ENCODE data around the gene MYO10.

The MYO10 gene

GRCh38 chr5:16807547-16807864 is 128.6 kb downstream of the MYO10 start:
- DNase-seq, result no peak

- no peak for DNase-seq
These were observed 129.2 kb downstream of the MYO10 start for GRCh38 chr5:16806711-16807546.

GRCh38 chr5:16805486-16805885 is 130.6 kb downstream of the MYO10 start:
- DNase-seq, result no peak

- DNase-seq, result no peak
These were observed 132.3 kb downstream of the MYO10 start for GRCh38 chr5:16803831-16804230.

DNA sequence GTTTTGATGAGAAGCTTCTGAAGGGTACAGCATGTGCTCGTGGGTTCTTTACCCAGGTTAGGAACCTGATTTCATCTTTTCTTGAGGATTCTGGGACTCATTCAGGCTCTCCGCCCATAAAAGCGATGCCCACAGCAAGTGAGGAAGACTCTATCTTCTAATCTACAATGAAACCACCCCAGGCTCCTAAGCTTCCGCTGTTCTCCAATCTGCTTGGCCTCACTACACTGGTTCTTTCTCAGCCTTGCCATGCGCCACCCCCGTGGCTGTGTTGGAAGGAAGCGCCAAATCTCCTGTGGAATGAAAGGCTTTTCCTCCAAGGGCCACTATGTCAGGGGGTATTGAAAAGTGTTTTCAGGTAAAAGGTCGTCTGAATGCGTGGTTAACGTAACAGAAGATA is 135.6 kb downstream of the MYO10 start:
- no peak for DNase-seq

- no peak for DNase-seq
These were observed 136.3 kb downstream of the MYO10 start for GRCh38 chr5:16799796-16800195.

DNA sequence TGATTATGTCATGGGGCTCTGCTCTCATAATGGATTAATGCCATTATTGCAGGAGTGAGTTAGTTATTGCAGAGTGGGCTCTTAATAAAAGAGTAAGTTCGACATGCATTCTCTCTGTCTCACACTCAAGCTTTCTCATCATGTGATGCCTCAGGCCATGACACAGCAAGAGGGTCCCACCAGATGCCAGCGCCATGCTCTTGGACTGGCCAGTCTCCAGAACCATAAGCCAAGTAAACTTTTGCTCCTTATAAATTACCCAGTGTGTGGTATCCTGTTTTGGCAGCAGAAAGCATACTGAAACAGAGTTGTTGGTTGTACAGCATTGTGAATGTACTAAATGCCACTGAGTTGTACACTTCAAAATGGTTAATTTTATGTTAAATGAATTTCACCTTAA is 138.1 kb downstream of the MYO10 start:
- DNase-seq, result no peak

GRCh38 chr5:16794269-16794913 is 141.7 kb downstream of the MYO10 start:
- no peak for DNase-seq

DNA sequence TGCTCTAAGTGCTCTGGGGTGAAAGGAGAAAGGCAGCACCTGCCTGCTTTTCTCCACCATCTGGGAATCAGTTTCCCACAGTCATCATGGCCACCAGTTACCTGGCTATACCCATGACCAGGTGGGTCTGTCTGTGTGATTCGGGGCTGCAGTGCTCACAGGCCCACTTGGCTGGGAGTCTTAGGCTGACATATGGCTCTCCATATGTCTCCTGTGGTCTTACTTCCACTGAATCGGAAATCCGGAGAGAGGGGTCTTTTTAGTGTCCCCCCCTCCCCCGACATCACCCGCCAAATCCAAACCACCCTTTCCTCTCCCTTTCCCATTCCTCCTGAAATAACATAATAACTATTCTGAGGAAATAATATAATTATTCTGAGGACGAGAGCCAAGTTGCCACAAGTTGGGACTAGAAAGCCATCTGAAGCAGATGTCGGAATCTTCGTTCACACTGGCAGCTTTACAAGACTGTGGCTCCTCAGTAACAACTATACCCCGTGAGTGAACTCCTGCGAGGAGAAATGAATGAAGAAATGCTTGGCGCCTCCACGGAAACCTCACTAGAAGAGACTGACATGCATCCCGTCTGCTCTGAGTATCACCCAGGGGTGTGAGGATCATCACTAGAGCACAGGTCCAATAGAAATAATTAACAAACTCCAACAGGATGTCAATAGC is 143.4 kb downstream of the MYO10 start:
- no peak for DNase-seq

DNA sequence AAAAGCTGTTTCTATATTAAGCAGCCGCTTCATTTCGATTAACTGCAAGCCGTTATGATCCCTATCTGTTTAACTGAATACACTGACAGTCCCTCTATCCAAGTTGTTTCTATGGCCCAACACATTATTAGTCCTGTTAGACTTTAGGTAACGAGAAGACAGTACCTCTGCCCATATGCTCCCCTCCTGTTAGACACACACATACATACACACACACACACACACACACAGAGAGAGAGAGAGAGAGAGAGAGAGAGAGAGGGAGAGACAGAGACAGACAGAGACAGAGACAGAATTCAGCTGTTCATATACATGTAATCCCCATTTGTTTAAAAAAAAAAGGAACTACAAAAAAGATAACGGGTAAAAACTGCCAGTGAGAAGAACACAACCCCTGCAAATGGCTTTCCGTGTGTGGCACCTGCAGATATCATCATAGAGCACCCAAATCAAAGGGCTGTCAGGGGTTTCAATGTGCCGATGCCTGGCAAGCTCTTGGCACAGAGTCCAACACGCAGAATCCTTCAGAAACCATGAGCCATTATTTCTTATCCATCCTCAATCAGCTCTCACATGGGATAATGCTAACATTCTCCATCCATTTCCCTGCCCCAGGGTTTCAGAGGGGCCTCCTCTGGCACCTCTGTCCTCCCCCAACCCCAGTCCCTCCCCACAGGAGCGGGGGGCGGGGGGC is 144.0 kb downstream of the MYO10 start:
- DNase-seq, result no peak

GRCh38 chr5:16791036-16791705 is 144.9 kb downstream of the MYO10 start:
- DNase-seq, result no peak

- no peak for DNase-seq
These were observed 147.1 kb downstream of the MYO10 start for GRCh38 chr5:16788957-16789356.

- no peak for DNase-seq
These were observed 148.8 kb downstream of the MYO10 start for GRCh38 chr5:16787278-16787677.

- DNase-seq, result no peak
These were observed 151.0 kb downstream of the MYO10 start for GRCh38 chr5:16784843-16785791.

DNA sequence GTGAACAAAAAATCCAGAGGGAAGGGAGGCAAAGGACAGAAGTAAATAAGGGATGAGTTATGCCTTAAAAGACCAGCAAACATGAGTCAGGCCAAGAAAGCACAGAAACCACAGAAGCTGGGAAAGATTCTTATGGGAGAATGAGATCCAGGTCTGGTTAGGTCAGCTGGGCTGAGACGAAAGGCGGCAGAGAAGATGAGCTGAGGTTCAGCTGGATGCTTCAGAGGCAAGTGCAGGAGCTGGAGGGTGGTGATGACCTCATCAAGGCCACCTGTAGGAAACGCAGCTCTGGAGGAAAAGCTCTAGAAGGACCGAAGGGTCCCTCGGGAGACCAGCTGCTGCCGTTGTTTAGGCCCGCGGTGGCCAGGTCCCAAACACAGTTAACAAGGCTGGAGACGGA is 152.0 kb downstream of the MYO10 start:
- DNase-seq, result no peak

DNA sequence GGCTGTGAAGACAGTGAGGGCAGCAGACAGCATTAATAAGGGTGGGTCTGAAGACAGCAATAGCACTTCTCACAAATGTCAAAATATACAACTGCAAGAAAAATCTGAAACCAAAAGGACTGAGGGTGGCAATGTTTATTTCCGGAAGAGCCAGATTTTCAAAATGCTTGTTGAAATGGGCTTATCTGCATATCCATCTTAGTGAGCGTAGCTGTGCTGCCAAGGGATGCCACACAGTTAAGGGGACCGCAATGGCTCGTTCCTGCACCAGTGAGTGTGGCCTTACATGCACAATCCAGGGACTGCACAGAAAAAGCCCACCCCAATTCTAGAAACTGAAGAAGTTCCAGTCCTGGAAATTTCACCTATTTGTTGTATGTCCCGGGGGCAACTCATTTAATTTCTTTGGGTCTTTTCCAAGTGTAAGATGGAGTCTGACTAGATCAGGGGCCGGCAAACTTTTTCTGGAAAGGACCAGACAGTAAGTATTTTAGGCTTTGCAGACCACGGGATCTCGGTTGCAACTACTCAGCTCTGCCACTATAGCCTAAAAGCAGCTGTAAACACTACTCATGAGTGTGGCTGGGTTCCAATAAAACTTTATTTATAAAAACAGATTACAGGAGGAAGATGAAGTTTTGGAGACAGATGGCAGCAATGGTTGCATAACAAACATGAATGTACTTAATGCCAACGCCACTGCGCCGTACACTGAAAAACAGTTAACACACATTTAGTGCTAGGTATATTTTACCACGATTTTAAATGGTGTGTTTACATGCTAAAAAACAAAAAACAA is 154.1 kb downstream of the MYO10 start:
- DNase-seq, result no peak

GRCh38 chr5:16780325-16780724 is 155.8 kb downstream of the MYO10 start:
- no peak for DNase-seq

DNA sequence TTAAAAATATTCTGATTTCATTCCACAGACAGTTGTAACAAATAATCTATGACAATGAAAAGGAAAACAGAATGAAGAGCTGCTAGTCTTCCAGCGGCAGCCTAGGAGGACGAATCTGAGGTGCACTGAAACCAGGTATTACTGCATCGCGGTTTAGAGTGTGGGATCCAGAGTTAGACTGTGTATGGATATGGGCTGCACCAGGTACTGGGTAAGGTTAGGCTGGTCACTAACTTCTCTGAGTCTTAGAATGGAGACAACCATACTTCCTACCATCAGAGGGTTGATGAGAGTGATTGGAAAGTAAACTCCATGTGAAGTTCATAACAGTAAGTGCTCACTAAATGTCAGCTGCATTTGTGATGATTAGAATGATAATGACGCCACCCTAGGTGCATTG is 158.7 kb downstream of the MYO10 start:
- no peak for DNase-seq

GRCh38 chr5:16776611-16777251 is 159.4 kb downstream of the MYO10 start:
- no peak for DNase-seq

DNA sequence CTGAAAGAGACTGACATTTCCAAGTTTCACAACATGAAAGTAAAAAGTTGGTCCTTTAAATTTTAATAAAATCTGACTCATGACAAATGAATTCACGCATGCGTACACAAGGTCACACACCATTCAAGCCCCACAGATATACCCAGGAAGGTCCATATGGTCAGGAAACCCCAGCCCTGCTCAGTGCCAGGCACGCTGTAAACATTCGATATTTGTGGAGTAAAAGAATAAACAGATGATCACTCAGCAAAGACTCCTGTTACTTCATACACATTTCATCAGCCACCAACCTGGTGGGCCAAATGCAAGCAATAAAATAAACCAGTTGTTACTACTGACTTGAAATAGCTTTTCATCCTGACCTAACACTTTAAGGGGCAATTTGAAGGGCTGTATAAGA is 161.3 kb downstream of the MYO10 start:
- DNase-seq, result no peak
